Stomach (tissue), 4 donors: ENCODE results near the gene FAIM2.

Source experiments
- CTCF ChIP-seq, 7 experiments: fragments of 450-650 bp in 4 of 7; fragments of 200-600 bp in 3 of 7; sonication (generic) in 3 of 7; IDR thresholded peaks; one replicate each; pipeline ENCODE4 v1.5.1; 2016 to 2019; ENCODE audit warnings: antibody characterized with exemption in 7 of 7, control low read depth in 2 of 7, mild to moderate bottlenecking in 1 of 7
- EP300 ChIP-seq: sonication (generic); formaldehyde crosslinking; IDR thresholded peaks from one replicate; pipeline ENCODE4 v1.6.1; 2017; ENCODE audit warnings: antibody characterized with exemption
- POLR2A ChIP-seq, 4 donors: fragments of 450-650 bp; IDR thresholded peaks; one replicate each; pipeline ENCODE4 v1.6.1; 2016; ENCODE audit warnings: antibody characterized with exemption in 4 of 4, control low read depth in 2 of 4, mild to moderate bottlenecking in 1 of 4, moderate library complexity in 1 of 4
- POLR2AphosphoS5 ChIP-seq, 3 donors: sonication (generic); formaldehyde crosslinking; IDR thresholded peaks; one replicate each; pipeline ENCODE4 v1.6.1; 2016; ENCODE audit warnings: antibody characterized with exemption in 3 of 3

DNA sequence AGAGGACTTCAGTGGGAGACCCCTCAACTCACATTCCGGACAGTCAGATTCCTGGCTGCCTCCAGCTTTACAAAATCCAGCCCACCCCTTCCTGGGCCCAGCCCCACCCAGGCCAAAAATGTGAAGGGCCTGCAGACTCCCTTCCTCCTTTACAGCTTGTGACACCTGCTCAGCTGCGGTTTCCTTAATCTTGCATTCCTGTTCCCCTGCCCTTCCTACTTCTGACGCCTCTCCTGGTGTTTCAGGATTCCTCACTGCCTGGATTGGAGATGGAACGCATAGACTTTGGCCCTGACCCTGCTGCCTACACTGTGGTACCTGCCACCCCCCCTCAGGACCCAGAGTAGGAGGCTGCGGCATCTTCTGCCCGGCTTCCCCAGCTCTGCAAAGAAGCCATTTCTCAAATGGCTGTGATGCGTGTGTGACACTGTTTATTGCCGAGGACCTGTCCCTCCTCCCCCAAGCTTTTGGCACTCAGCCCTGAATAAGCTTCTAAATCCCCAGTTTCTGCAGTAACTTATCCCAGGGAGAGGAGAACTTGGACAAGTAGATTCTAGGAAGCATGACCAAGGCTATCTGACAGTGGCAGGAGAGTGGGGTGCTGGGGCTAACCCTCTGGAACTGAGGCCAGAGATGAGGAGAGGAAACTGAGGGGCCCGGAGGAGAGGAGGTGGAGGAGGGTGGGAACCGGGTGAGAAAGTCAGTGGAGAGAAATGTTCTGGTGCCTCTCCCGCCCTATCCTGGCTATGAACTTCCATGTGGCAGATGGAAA lies 35.9 kb downstream of the FAIM2 start:
- TF ChIP-seq POLR2A (IDR thresholded peaks at IDR 0.05) = no peak
- TF ChIP-seq CTCF (IDR thresholded peaks at IDR 0.05) = no peak
- no peak for TF ChIP-seq POLR2AphosphoS5 (IDR thresholded peaks at IDR 0.05)
- no peak for TF ChIP-seq EP300
